NCI-H2107 treated with DMSO at 0.1 percent for 48 hours (cell line): ENCODE results near the gene PROSER2.

Source experiments
- DNase-seq: peaks from one replicate; lab custom pipeline; 2025; ENCODE audit not compliant: unreplicated experiment; lab: John Stamatoyannopoulos, UW

The PROSER2 gene, protein sequence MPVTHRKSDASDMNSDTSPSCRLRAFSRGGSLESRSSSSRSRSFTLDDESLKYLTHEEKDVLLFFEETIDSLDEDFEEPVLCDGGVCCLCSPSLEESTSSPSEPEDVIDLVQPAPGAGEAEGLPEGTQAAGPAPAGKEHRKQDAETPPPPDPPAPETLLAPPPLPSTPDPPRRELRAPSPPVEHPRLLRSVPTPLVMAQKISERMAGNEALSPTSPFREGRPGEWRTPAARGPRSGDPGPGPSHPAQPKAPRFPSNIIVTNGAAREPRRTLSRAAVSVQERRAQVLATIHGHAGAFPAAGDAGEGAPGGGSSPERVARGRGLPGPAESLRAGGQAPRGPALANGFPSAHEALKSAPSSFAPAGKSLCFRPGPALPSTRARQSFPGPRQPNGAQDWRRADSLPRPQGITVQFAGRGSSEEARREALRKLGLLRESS

DNA sequence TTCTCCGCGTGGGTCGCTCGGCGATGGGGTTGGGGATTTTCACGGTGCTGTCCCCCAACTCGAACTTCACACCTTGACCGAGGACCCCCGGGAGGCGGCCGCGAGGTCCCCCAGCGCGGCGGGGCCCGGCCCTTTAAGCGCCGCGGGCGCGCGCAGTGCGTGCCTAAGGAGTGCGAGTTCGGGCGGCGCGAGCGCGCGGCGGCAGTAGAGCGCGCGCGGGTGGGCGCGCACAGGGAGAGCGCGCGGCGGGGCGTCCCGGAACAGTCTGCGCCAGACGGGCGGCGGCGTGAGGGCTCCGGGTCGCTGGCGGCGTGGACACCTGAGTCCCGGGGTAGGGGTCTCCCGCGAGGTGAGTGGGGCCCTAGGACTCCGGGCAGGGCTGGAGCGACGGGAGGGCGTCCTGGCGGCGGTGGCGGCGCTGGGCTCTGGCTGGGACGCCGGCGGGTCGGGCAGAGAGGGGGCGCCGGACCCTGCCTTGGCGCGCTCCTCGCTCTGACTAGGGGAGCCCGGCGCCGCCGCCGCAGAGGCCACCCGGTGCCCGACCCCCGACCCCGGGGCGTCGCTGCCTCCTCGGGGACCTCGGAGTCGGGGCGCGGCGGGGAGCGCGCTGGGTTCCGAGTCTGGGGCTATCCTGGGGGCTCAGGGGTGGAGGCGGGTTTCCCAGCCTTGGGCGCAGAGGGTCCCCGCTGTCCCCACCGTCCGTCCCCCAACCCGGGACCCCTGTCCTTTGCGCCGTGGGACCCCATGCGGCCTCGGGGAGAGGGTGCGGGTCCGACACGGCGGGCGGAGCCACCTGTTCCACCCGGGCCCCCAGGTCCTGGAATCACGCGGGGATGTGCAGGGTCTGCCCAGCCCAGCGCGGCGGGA, at the start of gene PROSER2:
Gene PROSER2 (plus strand): TSS at position 235 of the 867 bp plus-strand sequence. CDS start 28,722 bp downstream, outside the sequence.
- DNase-seq, result no peak

DNA sequence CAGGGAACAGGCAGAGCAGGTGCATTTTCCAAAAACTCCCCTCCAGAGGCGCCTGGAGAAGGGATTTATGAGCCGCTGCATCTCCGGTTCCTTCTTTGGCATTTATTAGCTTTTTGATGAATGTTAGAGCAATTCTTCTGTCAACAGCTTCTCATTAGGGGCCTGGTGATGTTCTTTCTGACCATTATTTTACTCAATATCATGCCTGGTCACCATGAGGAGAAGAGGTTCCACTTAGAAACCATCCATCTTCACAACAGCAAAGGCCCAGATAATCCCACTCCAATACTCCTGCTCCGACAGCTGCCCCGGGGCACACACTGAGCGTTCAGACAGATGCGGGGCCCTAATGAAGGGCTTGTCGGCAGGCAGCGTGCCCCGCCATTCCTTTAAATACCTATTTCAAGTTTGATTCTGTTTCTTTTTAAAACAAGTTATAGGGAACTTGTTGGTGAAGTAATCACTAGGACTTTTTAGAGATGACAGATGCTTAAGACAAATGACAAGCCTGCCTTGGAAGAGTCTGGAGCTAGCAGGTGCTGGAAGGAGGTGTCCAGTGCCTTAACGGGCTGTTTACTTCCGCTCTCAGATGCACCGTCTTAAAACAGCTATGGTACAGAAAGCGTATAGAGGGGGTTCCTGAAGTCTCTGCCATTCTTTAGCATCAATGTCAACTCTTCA, 49.3 kb upstream of the PROSER2 start:
- no peak for DNase-seq

DNA sequence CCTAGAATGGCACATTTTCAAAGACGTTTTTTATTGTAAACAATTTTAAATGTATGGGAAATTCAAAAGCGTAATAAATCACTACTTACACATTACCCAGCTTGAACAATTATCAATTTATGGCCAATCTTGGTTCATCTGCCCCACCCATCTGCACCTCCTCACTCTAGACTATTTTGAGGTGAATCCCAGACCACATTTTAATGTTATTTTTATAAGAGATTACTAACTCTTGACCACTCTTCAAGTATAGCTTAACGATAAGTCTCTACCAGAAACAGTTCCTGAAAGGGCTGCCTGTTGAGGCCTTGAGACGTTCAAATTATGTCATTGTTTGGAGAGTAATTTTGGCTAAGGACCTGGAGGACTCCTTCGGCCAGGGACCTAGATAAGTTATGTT, 47.7 kb upstream of the PROSER2 start:
- DNase-seq, result no peak

DNA sequence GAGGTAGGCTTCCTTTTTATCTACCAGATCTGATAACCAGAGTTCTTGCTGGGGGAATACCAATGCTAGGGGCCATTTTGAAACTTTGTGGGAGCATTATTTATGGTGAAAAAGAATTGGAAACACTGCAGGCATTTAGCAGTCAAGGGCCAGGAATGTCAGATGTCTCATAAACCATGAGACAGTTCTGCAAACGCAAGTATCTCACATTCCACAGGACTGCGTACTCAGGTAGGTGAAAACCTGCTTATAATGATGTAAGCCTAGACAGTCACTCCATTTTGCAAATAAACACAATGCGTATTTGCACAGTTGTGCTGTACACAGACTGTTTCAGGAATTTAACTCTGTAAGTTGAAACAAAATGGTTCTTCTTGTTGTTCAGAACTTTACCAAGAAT, 47.1 kb upstream of the PROSER2 start:
- DNase-seq, result no peak

DNA sequence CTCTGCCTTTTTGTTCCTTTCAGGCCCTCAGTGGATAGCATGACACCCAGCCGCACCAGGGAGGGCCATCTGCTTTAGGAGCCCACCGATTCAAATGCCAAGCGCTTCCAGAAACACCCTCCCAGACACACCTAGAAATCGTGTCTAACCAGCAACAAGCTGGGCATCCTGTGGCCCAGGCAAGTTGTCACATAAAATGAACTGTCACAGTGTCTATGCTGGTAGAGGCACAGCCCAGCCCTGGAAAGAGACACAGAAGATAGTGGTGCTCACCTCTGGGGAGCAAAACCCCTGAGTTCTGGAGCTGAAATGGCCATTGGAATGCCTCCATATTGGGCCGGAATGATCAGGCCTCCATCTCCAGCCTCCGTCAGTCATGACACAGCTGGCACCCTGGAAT, 42.0 kb upstream of the PROSER2 start:
- no peak for DNase-seq

DNA sequence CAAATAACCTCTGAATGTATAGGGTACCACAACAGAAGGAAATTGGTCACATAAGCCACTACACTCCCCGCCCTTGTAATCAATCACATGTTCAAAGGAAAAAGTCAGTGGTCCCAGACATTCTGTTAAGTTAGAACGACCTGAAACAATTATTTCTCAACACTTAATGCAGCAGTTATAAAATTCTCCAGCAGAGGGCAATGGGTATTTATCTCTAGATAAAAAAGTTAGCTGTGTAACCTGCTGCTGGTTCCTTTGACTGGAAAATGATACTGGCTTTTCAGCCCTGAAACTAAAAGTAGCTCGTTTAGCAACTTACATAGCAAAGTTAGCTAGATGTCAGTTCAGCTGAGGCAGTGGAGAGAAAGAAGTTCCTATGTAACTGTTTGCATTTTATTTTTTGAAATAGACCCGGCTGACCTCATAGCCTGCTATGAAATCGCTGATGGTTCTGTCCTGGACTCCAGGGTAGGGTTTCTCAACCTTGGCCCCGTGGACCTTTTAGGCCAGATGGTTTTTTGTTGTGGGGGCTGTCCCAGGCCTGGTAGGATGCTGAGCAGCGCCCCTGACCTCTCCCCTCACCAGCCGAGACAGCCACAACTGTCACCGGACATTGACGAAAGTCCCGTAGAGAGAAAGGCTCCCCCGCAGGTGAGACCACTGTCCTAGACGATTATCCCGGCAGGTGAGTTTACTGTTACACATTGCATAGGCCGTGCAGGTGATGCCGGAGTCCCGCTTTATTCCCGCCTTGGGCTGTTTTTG, 40.2 kb upstream of the PROSER2 start:
- DNase-seq, result peak; percentile 47

DNA sequence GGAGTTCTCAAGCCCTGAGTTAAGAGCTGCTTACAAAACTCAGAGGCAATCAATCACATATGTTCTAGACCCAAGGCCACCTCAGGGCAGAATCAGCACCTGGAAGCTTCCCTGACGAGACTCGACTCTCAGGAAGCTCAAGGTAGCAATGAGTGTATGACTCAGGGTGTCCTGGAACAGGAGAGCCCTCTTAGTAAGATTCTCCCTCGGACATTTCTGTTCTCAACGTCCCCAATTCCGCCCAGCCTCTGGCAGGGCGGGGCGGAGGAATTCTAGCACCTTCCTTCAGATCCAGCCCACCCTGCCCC, 39.6 kb upstream of the PROSER2 start:
- DNase-seq, result no peak

DNA sequence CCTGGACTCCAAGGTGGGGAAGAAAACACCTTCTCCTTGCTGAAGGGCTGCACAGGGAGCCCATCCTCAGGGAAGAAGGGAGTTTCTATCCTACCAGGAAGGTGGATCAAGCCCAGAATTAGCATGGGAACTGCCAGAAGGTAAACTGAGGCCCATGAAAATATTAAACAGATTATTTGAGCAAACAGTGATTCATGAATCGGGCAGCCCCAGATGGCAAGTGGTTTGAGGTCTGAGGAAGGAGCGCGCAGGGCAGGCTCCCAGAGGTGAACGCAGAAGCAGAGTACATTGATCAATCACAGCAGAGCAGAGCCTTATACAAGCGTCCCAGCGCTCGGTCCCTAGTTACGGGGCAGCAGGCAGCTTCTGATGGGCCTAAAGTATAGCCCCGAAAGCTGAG, 35.8 kb upstream of the PROSER2 start:
- DNase-seq, result no peak

DNA sequence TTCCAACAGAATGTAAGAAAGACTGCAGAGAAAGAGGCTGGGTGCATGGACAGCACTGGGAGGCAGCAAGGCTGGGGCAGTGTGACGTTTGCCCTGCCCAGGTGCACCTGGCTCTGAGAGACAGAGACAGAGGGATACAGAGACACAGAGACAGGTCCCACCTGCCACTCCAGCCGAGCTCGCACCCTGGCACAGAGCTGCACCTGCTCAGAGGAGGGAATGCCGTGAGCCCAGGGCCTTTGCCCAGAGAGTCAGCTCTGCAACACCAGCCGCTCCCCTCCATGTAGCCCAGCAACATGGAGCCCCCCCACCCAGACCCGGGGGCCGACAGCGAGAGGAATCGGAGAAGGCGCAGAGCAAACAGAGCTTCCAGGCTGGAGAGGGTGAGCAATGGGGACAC, 35.3 kb upstream of the PROSER2 start:
- no peak for DNase-seq

DNA sequence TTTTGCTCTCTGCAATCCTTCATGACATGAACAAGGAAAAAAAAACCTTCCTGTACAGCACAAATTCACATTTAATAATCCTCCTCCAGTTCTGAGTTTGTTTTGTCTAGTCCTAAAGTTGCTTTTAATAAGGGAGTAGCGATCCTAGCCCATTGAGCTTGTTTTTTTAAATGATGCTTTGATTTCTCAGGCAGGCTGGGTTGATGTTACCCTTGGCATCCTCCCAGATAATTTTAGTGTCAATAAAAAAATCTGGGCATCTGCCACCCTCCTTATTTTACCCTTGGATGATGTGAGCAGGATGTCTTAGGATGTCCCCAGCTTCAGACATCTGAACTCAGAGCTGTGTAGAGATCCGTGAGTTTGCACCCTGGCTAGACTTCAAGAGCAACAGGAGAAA, 33.9 kb upstream of the PROSER2 start:
- no peak for DNase-seq

DNA sequence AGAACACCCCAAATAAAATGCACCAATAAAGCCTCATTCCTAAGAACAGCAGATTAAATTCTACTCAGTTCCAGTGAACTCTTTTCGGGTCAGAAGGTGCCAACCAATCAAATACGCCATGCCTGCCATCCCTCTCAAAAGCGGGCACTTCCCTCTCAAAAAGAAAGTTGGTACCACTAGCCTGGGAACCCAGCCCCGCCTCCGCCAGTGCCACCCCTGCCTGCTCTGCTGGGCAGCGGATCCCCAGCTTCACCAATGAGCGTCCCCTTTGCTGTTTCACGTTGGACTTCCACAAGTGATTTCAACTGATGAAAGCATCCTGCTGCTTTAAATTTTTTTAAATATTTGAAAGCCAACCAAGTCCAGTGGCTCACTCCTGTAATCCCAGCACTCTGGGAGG, 33.2 kb upstream of the PROSER2 start:
- DNase-seq, result no peak

DNA sequence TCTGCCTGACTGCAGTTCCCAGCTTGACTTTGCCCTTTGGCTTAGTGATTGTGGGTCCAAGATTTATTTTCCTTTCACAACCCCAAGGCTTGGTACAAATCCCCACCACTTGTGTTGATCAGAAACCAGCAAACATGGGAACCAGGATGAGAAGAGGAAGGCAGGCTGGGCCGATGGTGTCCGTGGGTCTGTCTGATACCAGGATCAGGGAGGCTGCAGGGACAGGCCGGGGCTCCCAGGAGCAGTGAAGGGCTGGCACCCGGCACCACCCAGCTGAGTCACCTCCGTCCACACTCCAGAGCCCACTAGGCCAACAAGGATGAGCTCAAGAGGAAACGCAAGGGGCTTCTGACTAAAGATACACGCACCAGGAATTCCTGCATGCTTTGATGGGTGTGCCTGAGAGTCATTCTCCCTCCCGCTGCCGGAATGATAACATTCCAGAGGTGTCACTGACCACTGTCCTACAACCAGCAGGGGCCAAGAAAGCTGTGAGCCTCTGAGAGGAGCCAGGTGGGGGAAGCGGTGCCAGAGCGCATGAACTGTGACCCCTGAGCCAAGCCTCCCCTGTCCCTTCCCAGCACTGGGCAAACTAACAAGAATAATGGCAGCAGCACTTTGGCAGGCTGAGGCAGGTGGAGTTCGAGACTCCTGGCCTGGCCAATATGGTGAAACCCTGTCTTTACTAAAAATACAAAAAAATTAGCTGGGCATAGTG, 29.2 kb upstream of the PROSER2 start:
- no peak for DNase-seq

DNA sequence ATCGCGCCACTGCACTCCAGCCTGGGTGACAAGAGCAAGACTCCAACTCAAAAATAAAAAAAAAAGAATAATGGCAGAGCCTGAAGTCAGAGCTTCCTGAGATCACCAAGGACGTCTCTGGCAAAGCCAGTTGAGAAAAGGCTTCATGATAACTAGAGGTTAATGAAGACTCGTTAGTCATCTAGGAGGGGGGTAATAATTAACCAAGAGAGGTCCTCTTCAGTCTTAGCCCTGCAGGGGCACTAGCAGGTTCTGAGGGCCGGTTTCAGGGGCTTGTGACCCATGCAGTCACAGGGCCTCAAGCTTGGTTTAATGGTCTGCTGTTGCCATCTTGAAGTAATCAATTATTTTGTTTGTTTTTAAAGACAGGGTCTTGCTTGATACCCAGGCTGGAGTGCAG, 28.6 kb upstream of the PROSER2 start:
- DNase-seq, result no peak

DNA sequence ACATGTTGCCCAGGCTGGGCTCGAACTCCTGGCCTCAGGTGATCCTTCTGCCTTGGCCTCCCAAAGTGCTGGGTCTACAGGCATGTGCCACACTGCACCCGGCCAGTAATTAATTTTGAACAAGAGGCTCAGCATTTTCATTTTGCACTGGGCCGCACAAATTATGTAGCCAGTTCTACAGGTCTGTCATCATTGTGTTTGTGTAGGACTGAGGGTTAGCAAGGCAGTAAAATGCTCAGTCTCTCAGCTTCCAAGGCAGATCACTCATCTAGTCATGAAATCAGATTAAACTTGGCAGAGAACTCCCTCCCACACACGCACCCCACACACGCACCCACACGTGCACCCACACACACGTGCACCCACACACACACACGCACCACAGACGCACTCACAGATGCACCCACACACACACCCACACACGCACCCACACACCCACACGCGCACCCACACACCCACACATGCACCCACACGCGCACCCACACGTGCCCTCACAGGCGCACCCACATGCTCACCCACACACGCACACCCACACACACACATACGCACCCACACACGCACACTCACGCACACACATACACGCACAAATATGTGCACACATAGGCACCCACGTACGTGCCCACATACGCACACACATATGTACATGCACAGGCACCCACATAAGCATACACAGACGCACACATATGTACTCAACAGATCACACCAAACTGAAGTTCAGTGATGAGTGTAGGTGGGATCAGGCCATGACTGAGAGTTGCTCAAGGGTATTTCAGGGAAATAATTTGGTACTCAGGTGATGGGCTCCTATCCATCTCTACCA, 27.8 kb upstream of the PROSER2 start:
- DNase-seq, result no peak

DNA sequence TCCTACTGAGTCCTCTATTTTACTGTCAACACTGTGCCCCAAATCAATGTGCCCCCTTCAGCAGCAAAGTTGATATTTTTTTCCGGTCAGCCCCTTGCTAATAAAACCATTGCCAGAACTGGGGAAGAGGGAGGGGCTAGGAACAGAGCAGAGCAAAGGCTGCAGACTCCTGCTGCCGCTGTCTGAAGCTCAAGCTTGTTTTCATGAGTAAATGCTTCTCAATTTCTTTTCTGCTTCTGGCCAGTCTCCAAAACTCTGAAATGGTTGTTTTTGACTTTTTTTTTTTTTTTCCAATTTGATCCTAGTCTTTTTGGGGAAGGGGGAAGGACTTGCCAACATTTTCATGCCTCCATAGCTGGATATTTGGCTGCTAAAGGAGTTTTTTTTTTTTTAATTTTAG, 26.7 kb upstream of the PROSER2 start:
- no peak for DNase-seq

DNA sequence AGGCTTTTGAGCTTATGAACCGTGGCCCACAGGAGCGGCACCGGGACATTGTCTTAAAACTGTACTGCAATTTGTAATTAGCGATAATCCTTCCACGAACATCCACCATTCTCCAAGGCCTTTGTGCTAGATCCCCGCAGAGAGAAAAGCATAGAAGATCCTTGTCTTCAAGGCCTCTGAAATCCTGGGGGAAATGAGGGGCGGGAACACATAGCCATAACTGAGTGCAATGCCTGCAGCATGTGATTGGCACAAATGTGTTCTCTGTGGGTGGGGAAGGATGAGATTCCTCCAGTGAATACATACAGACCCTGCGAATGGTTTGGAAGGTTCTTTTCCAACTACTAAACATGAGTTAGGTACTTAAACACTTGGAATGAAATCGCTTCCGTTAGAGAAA, 25.9 kb upstream of the PROSER2 start:
- no peak for DNase-seq

DNA sequence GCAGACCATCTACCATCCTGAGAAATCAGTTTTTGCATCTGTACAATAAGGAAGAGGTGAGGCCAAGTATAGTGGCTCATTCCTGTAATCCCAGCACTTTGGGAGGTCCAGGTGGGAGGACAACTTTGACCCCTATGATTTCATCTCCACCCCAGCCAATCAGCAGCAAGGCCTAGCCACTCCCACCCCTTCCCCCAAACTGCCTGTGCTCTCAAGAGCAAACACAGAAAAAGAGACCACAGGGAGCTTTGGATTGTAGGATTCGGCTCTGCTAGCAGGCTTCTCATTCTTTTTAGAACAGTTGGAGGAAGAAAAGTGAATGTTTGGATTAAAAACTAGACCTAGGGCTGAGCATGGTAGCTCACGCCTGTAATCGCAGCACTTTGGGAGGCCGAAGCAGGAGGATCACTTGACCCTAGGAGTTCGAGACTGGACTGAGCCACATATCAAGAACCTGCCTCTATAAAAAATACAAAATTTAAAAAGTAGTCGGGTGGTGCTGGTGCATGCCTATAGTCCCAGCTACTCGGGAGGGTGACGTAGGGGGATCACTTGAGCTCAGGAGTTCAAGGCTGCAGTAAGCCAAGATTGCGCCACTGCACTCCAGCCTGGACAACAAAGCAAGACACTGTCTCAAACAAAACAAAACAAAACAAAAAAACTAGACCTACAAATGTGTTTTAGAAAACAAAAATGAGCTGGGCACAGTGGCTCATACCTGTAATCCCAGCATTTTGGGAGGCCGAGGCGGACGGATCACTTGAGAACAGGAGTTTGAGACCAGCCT, 25.1 kb upstream of the PROSER2 start:
- no peak for DNase-seq

DNA sequence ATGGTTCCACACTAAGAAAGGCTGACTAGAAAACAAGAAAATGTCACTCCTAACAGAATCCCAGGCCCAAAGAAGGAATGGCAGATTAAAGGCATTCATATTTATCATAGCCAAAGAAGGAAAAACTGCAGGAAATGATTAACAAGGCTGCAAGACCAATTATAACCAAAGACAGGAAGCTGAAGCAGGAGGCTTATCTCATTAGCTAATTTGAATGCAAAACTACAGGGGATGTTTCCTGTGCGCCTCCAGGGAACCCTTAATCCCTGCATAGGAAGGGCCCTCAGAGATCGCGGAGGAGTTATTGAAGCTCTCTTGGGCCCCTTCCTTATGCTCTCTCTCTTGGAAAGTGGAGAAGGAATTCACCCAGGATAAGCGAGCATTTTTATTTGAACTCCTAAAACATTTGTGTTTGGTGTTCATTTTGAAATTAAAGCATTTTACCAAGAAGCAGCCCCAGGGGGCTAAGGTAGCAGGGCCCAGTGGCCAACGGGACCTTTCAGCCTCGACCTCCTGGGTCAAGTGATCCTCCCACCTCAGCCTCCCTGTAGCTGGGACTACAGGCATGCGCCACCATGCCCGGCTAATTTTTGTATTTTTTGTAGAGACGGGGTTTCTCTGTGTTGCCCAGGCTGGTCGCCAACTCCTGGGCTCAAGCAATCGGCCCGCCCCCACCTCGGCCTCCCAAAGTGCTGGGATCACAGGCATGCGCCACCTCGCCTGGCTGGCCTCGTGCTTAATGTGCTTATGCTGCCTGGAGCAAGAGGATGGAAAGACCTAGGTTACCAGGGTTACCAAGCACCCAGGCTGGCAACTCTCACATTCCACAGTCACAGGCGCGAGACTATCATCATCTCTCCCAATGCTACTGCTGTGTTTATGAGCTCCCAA, 24.1 kb upstream of the PROSER2 start:
- no peak for DNase-seq
